ENCODE results near the gene PLEKHN1.
A peak's percentile ranks its signal among the peaks of the same experiment; 100 is the strongest.

PLEKHN1 gene

GRCh38 chr1:972726-973458, 6.6 kb downstream of the PLEKHN1 start:
- Histone ChIP-seq H3K4me2 (ENCODE audit: low read length, poor library complexity, severe bottlenecking) (no peak overlapping the region), H2BK5ac (ENCODE audit: low read depth, low read length, poor library complexity, severe bottlenecking) (no peak overlapping the region), H3K4me3 (ENCODE audit: insufficient read depth in 1 of 2, low read depth in 1 of 2, low read length in 2 of 2) (no peak overlapping the region), H3K4ac (ENCODE audit: low read depth in 1 of 2, low read length in 2 of 2) (no peak overlapping the region), H4K8ac (ENCODE audit: low read length) (no peak overlapping the region), H2BK12ac (ENCODE audit: low read length in 2 of 2) (no peak overlapping the region), H3K27me3 (ENCODE audit: control insufficient read depth in 1 of 2, insufficient read depth in 1 of 2, low read length in 2 of 2) (peaks cover 0 to 77% of the 10 kb centered on the region in 2 experiments), H4K91ac (ENCODE audit: low read length) (no peak overlapping the region), H3K79me1 (replicated peaks; ENCODE audit: low read length, poor library complexity, severe bottlenecking) (no peaks in the 10 kb centered on the region), H3K18ac (ENCODE audit: low read depth in 1 of 2, low read length in 2 of 2) (no peak overlapping the region), H2BK15ac (ENCODE audit: low read depth, poor library complexity, severe bottlenecking) (no peak overlapping the region), H3K36me3 (ENCODE audit: control insufficient read depth in 1 of 2, insufficient read depth in 2 of 2, low read depth in 1 of 2, low read length in 2 of 2) (peaks cover 0 to 9% of the 10 kb centered on the region in 2 experiments), H2AK5ac (ENCODE audit: low read length, severe bottlenecking) (no peak overlapping the region), H3K27ac (ENCODE audit: low read length, poor library complexity, severe bottlenecking) (no peak overlapping the region), H2BK120ac (ENCODE audit: low read depth, low read length) (no peak overlapping the region), H2AFZ (ENCODE audit: low read depth, low read length) (no peak overlapping the region), H3K23ac (ENCODE audit: low read length in 2 of 2) (no peak overlapping the region), H3K9ac (ENCODE audit: low read length) (no peak overlapping the region), H3K9me3 (ENCODE audit: control insufficient read depth, low read length) (no peaks in the 10 kb centered on the region), H3K4me1 (ENCODE audit: control insufficient read depth, insufficient read depth, low read depth, low read length) (peaks cover 8% of the 10 kb centered on the region), H3K14ac (ENCODE audit: low read length in 2 of 2) (no peak overlapping the region)
- DNase-seq, result no peak
- 94% methylated on average over 21 of the region's 28 CpGs for WGBS

GRCh38 chr1:973459-974292, 7.4 kb downstream of the PLEKHN1 start:
- DNase-seq, result no peak
- no peak overlapping the region for H3K18ac ChIP-seq (ENCODE audit: low read depth in 1 of 2, low read length in 2 of 2)
- H2BK12ac ChIP-seq (ENCODE audit: low read length in 2 of 2), result no peak overlapping the region
- H3K4me3 ChIP-seq (ENCODE audit: insufficient read depth in 1 of 2, low read depth in 1 of 2, low read length in 2 of 2), result no peak overlapping the region
- no peak overlapping the region for H2BK5ac ChIP-seq (ENCODE audit: low read depth, low read length, poor library complexity, severe bottlenecking)
- H2BK15ac ChIP-seq (ENCODE audit: low read depth, poor library complexity, severe bottlenecking), result peak overlapping the region; percentile 8
- no peak overlapping the region for H2AK5ac ChIP-seq (ENCODE audit: low read length, severe bottlenecking)
- H3K27me3 ChIP-seq (ENCODE audit: control insufficient read depth in 1 of 2, insufficient read depth in 1 of 2, low read length in 2 of 2), result peaks cover 0 to 70% of the 10 kb centered on the region in 2 experiments
- H2AFZ ChIP-seq (ENCODE audit: low read depth, low read length), result no peak overlapping the region
- H4K8ac ChIP-seq (ENCODE audit: low read length), result no peak overlapping the region
- H3K9me3 ChIP-seq (ENCODE audit: control insufficient read depth, low read length), result no peaks in the 10 kb centered on the region
- no peak overlapping the region for H3K27ac ChIP-seq (ENCODE audit: low read length, poor library complexity, severe bottlenecking)
- H3K79me1 ChIP-seq (replicated peaks; ENCODE audit: low read length, poor library complexity, severe bottlenecking), result no peaks in the 10 kb centered on the region
- no peak overlapping the region for H3K14ac ChIP-seq (ENCODE audit: low read length in 2 of 2)
- H3K4me2 ChIP-seq (ENCODE audit: low read length, poor library complexity, severe bottlenecking), result no peak overlapping the region
- H3K36me3 ChIP-seq (ENCODE audit: control insufficient read depth in 1 of 2, insufficient read depth in 2 of 2, low read depth in 1 of 2, low read length in 2 of 2), result peaks cover 0 to 9% of the 10 kb centered on the region in 2 experiments
- no peak overlapping the region for H3K23ac ChIP-seq (ENCODE audit: low read length in 2 of 2)
- peaks cover 8% of the 10 kb centered on the region for H3K4me1 ChIP-seq (ENCODE audit: control insufficient read depth, insufficient read depth, low read depth, low read length)
- no peak overlapping the region for H2BK120ac ChIP-seq (ENCODE audit: low read depth, low read length)
- WGBS, result 87% methylated on average over 24 of the region's 28 CpGs
- H3K4ac ChIP-seq (ENCODE audit: low read depth in 1 of 2, low read length in 2 of 2), result no peak overlapping the region
- H3K9ac ChIP-seq (ENCODE audit: low read length), result no peak overlapping the region
- H4K91ac ChIP-seq (ENCODE audit: low read length), result no peak overlapping the region

GRCh38 chr1:974293-974640, 8.0 kb downstream of the PLEKHN1 start:
- Histone ChIP-seq H2BK5ac (ENCODE audit: low read depth, low read length, poor library complexity, severe bottlenecking) (no peak overlapping the region), H2BK12ac (ENCODE audit: low read length in 2 of 2) (no peak overlapping the region), H3K4me1 (ENCODE audit: control insufficient read depth, insufficient read depth, low read depth, low read length) (peaks cover 8% of the 10 kb centered on the region), H3K4me3 (ENCODE audit: insufficient read depth in 1 of 2, low read depth in 1 of 2, low read length in 2 of 2) (no peak overlapping the region), H3K23ac (ENCODE audit: low read length in 2 of 2) (no peak overlapping the region), H2BK15ac (ENCODE audit: low read depth, poor library complexity, severe bottlenecking) (peak overlapping the region; percentile 8), H3K79me1 (replicated peaks; ENCODE audit: low read length, poor library complexity, severe bottlenecking) (no peaks in the 10 kb centered on the region), H3K9ac (ENCODE audit: low read length) (no peak overlapping the region), H3K14ac (ENCODE audit: low read length in 2 of 2) (no peak overlapping the region), H3K4me2 (ENCODE audit: low read length, poor library complexity, severe bottlenecking) (no peak overlapping the region), H3K27ac (ENCODE audit: low read length, poor library complexity, severe bottlenecking) (no peak overlapping the region), H4K8ac (ENCODE audit: low read length) (no peak overlapping the region), H3K9me3 (ENCODE audit: control insufficient read depth, low read length) (no peaks in the 10 kb centered on the region), H3K36me3 (ENCODE audit: control insufficient read depth in 1 of 2, insufficient read depth in 2 of 2, low read depth in 1 of 2, low read length in 2 of 2) (peaks cover 0 to 9% of the 10 kb centered on the region in 2 experiments), H4K91ac (ENCODE audit: low read length) (no peak overlapping the region), H2AFZ (ENCODE audit: low read depth, low read length) (no peak overlapping the region), H2BK120ac (ENCODE audit: low read depth, low read length) (no peak overlapping the region), H2AK5ac (ENCODE audit: low read length, severe bottlenecking) (no peak overlapping the region), H3K18ac (ENCODE audit: low read depth in 1 of 2, low read length in 2 of 2) (no peak overlapping the region), H3K27me3 (ENCODE audit: control insufficient read depth in 1 of 2, insufficient read depth in 1 of 2, low read length in 2 of 2) (peaks cover 0 to 67% of the 10 kb centered on the region in 2 experiments), H3K4ac (ENCODE audit: low read depth in 1 of 2, low read length in 2 of 2) (no peak overlapping the region)
- no peak for DNase-seq
- 87% methylated on average over 8 of the region's 11 CpGs for WGBS

DNA sequence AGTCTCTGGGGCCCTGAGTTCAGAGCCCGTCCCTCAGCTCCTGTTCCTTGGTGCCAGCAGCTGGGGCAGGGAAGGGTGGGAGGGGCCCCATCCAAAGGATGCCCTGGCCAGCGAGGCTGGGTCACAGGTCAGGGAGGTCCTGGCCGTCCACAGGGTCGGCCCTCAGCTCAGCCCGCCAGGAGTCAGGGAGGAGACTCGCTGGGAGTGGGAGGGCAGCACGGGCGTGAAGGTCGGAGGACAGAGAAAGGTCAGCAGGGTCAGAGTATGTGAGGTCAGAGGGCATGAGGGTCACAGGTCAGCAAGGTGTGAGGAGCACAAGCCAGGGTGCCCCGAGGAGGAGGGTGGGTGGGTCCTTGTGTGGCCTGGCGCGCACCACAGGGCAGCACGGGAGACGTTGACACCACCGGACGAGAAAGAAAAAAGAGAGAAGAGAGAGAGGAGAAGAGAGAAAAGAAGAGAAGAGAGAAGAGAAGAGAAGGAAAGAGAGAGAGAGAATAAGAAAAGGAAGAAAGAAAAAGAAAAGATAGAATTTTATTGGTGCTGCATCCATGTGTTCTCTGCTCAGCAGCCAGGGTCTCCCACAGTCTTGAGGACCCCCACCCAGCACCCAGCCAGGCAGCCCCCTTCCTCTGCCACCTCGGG, 8.5 kb downstream of the PLEKHN1 start:
- Histone ChIP-seq H3K4me2 (ENCODE audit: low read length, poor library complexity, severe bottlenecking) (no peak overlapping the region), H2BK120ac (ENCODE audit: low read depth, low read length) (no peak overlapping the region), H3K18ac (ENCODE audit: low read depth in 1 of 2, low read length in 2 of 2) (no peak overlapping the region), H3K36me3 (ENCODE audit: control insufficient read depth in 1 of 2, insufficient read depth in 2 of 2, low read depth in 1 of 2, low read length in 2 of 2) (peaks cover 0 to 9% of the 10 kb centered on the region in 2 experiments), H4K8ac (ENCODE audit: low read length) (no peak overlapping the region), H2AK5ac (ENCODE audit: low read length, severe bottlenecking) (no peak overlapping the region), H3K23ac (ENCODE audit: low read length in 2 of 2) (no peak overlapping the region), H2BK15ac (ENCODE audit: low read depth, poor library complexity, severe bottlenecking) (no peak overlapping the region), H2AFZ (ENCODE audit: low read depth, low read length) (no peak overlapping the region), H3K9ac (ENCODE audit: low read length) (no peak overlapping the region), H3K27me3 (ENCODE audit: control insufficient read depth in 1 of 2, insufficient read depth in 1 of 2, low read length in 2 of 2) (peaks cover 0 to 67% of the 10 kb centered on the region in 2 experiments), H3K27ac (ENCODE audit: low read length, poor library complexity, severe bottlenecking) (no peak overlapping the region), H3K4me3 (ENCODE audit: insufficient read depth in 1 of 2, low read depth in 1 of 2, low read length in 2 of 2) (peak overlapping the region in 1 of 2 experiments; percentile 20), H2BK5ac (ENCODE audit: low read depth, low read length, poor library complexity, severe bottlenecking) (no peak overlapping the region), H3K4ac (ENCODE audit: low read depth in 1 of 2, low read length in 2 of 2) (no peak overlapping the region), H2BK12ac (ENCODE audit: low read length in 2 of 2) (no peak overlapping the region), H3K14ac (ENCODE audit: low read length in 2 of 2) (no peak overlapping the region), H3K4me1 (ENCODE audit: control insufficient read depth, insufficient read depth, low read depth, low read length) (peaks cover 8% of the 10 kb centered on the region), H3K79me1 (replicated peaks; ENCODE audit: low read length, poor library complexity, severe bottlenecking) (no peaks in the 10 kb centered on the region), H3K9me3 (ENCODE audit: control insufficient read depth, low read length) (no peaks in the 10 kb centered on the region), H4K91ac (ENCODE audit: low read length) (no peak overlapping the region)
- WGBS, result 81% methylated on average over 17 of the region's 17 CpGs
- no peak for DNase-seq
